ENCODE data around the gene HOXA1. TPM values are rescaled to one million over a fixed set of nuclear protein-coding genes. Genes with fewer than 3 reads are reported as not detected.

The HOXA1 gene
- total RNA-seq, 4 donors from 2014 or later, result 0.17 to 1.4 (median 0.56) TPM

DNA sequence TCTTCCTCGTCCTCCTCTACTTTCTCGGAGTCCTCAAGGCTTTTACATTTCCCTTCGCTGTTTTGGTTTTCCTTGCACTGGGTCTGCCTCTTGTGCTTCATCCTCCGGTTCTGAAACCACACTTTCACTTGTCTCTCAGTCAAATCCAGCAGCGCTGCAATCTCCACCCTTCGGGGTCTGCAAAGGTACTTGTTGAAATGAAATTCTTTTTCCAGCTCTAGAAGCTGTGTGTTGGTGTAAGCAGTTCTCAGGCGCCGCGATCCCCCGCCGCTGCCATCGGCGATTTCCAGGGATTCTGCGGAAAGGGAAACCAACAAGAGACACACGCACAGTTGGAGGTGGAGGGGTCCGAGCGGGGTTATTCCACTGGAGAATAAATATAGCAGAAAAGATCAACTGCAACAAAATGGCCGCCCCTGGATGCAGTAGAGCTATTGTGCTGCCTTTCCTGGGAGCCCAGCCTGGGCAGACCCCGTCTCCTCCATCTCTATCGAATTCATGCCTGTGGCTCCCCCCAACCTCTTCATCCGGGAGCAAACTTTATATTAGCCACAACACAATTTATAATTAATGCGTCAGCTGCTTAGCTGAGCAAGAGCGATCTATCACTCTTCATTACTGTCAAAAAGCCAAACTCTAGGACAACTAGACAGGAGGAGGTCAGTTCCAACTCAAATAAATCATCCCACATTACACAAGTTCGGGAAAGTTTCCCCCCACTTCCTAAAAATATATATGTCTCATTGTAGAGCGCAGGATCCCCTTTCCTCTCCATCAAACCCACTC lies 5.6 kb upstream of the HOXA1 start:
- no peak for DNase-seq (ENCODE audit: extremely low spot score)
- Histone ChIP-seq H3K27ac (replicated peaks in 1 of 4) (peak overlapping the region; percentile 96 to 100 (median 99)), H3K4me1 (peaks cover 23 to 76% (median 71%) of the 10 kb centered on the region in 4 donors), H3K27me3 (peaks cover 0 to 4% (median 0%) of the 10 kb centered on the region in 4 donors), H3K36me3 (no peaks in the 10 kb centered on the region), H3K4me3 (peak overlapping the region; percentile 66 to 96 (median 84)), H3K9me3 (no peaks in the 10 kb centered on the region)
- intact Hi-C loops (cut with DNase I), result no loop called here
- WGBS, result 14% methylated on average over 25 of the region's 25 CpGs
- TF ChIP-seq EP300 (IDR thresholded peaks at IDR 0.05) (no peak), POLR2A (IDR thresholded peaks at IDR 0.05; ENCODE audit: low read depth) (no peak), POLR2AphosphoS5 (IDR thresholded peaks at IDR 0.05) (peak in 1 of 2 donors; percentile 6)
- TF ChIP-seq, protein P1, sequence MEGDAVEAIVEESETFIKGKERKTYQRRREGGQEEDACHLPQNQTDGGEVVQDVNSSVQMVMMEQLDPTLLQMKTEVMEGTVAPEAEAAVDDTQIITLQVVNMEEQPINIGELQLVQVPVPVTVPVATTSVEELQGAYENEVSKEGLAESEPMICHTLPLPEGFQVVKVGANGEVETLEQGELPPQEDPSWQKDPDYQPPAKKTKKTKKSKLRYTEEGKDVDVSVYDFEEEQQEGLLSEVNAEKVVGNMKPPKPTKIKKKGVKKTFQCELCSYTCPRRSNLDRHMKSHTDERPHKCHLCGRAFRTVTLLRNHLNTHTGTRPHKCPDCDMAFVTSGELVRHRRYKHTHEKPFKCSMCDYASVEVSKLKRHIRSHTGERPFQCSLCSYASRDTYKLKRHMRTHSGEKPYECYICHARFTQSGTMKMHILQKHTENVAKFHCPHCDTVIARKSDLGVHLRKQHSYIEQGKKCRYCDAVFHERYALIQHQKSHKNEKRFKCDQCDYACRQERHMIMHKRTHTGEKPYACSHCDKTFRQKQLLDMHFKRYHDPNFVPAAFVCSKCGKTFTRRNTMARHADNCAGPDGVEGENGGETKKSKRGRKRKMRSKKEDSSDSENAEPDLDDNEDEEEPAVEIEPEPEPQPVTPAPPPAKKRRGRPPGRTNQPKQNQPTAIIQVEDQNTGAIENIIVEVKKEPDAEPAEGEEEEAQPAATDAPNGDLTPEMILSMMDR (IDR thresholded peaks at IDR 0.05), result no peak

DNA sequence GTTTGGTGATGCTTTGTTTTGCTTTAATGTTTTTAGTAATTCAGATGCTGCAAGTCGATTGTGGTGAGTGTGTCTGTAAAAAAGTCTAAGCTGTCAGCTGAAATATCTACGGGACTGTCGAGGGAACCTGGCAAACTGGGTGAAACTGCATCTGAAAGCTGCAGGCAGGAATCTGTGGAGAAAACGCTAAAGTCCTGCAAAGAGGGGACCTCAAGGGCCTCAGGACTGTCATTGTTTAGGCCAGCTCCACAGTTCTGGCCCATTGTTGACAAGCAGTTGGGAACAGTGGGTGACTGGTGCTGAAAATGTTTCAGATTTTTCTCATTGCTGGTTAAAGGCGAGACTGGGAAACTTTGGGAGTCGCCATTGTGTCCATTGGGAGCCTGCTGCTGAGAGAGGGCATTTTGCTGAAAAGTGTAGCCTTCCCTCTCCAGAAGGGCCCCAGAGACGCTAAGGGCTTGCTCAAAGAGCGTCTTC lies 4.9 kb upstream of the HOXA1 start:
- WGBS, result 34% methylated on average over 8 of the region's 8 CpGs
- peak overlapping the region; percentile 96 to 100 (median 99) for H3K27ac ChIP-seq (replicated peaks in 1 of 4)
- peaks cover 0 to 11% (median 0%) of the 10 kb centered on the region in 4 donors for H3K27me3 ChIP-seq
- H3K9me3 ChIP-seq, result no peaks in the 10 kb centered on the region
- intact Hi-C loops (cut with DNase I), result no loop called here
- H3K4me1 ChIP-seq, result peaks cover 26 to 70% (median 67%) of the 10 kb centered on the region in 4 donors
- no peak for DNase-seq (ENCODE audit: extremely low spot score)
- H3K36me3 ChIP-seq, result no peaks in the 10 kb centered on the region
- H3K4me3 ChIP-seq, result peak overlapping the region; percentile 66 to 96 (median 84)
- peak in 1 of 2 donors; percentile 5 for TF ChIP-seq POLR2AphosphoS5 (IDR thresholded peaks at IDR 0.05)
- TF ChIP-seq, protein P1 (IDR thresholded peaks at IDR 0.05), result no peak

DNA sequence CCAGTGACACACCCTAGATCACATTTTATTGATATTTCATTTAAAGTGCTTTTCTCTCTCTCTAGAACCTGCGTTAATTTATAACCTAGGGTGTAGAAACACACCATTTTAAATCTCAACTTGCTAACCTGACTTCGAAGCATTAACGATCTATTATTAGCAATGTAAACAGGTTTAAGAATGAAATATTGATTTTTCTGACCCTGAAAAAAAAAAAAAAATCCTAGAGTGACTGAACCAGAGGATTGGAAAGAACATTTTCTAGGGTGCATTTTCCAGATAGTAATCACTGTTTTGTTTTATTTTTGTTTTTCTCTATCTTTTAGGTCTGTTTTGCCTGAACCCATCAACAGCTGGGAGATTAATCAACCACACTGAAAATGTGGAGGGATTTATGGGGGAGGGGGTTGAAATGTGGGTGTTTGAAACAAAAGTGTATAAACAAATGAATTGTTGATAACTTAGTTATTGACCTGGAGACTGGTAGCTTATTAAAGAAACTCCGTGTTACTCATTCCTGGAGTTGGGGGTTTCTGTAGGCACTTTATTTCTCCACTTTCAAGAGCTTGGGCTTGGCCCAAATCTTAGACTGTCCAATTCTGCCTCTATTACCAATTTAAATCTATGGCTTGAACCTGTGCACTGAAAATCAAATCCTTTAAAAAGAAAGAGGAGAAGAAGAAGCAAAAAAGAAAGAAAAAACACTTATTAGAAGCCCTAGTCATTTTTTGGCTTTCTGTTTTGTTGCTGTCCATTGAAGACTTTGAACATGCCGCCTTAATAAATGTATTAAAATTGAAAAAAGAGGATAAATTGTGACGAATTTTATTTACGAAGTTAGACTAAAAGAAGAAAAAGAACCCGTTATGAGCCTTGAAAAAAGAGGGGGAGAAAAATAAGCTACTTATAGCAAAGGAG lies 3.9 kb upstream of the HOXA1 start:
- intact Hi-C loops (cut with DNase I), result loop anchor here (2.0 to 5.0 kb wide), 4 partner anchors 43 to 1242 kb away; partner anchors contain the start of genes CBX3, HNRNPA2B1 and HOXA5
- Histone ChIP-seq H3K27ac (replicated peaks in 1 of 4) (peak overlapping the region; percentile 96 to 100 (median 99)), H3K9me3 (no peaks in the 10 kb centered on the region), H3K4me1 (peaks cover 26 to 66% (median 65%) of the 10 kb centered on the region in 4 donors), H3K27me3 (peaks cover 0 to 11% (median 0%) of the 10 kb centered on the region in 4 donors), H3K4me3 (peak overlapping the region; percentile 79 to 100 (median 96)), H3K36me3 (no peaks in the 10 kb centered on the region)
- no peak for DNase-seq (ENCODE audit: extremely low spot score)
- 47% methylated on average over 8 of the region's 8 CpGs for WGBS
- TF ChIP-seq POLR2A (IDR thresholded peaks at IDR 0.05; ENCODE audit: low read depth), result no peak
- no peak for TF ChIP-seq POLR2AphosphoS5 (IDR thresholded peaks at IDR 0.05)
- TF ChIP-seq, protein P1 (IDR thresholded peaks at IDR 0.05), result no peak
- TF ChIP-seq EP300 (IDR thresholded peaks at IDR 0.05), result no peak

DNA sequence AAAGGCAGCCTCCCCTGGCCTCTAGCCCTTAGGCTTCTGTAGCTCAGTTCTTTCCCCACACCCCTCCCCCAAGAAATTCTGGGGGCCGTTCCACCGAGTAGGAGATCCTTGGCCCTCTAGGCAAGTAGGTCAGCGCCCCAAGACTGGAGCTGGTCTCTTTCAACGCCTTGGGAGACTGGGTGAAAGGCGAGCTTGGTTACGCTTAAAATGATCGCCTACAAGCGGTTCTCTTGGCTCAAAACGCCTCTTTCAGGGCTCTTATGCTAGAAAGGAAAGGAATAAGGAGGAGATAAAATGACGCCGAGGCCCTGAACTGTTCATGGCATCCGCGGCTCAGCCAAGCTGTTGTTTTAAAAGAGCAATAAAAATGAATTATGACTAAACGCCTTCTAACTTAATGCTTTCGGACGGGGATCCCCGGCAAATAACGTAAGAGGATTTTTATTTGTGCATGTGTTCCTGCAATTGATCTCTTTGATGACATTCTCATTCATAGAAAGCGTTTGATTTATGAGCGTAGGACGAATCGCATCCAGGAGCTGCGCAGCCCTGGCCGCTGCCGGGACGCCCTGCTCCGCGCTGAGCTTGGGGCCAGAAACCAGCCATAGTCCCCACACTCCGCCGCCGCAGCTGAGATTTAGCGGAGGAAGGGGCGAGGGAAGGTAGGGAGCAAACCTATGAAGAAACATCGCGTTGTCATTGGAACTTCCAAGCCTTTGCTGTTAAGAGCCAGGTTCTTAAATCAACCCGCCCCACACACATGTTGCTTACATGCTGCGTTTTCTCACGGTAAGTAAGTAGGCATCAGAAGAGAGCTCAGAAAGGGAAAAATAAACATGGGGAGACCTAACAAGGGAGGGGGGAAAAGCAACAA lies 3.0 kb upstream of the HOXA1 start:
- H3K27ac ChIP-seq (replicated peaks in 1 of 4), result peak overlapping the region; percentile 96 to 100 (median 99)
- intact Hi-C loops (cut with DNase I), result loop anchor here (2.0 to 5.0 kb wide), 4 partner anchors 44 to 1242 kb away; partner anchors contain the start of genes CBX3, HNRNPA2B1 and HOXA5
- 23% methylated on average over 38 of the region's 38 CpGs for WGBS
- H3K9me3 ChIP-seq, result no peaks in the 10 kb centered on the region
- peaks cover 26 to 61% (median 59%) of the 10 kb centered on the region in 4 donors for H3K4me1 ChIP-seq
- H3K36me3 ChIP-seq, result no peaks in the 10 kb centered on the region
- TF ChIP-seq POLR2A (IDR thresholded peaks at IDR 0.05; ENCODE audit: low read depth) (no peak), EP300 (IDR thresholded peaks at IDR 0.05) (no peak), POLR2AphosphoS5 (IDR thresholded peaks at IDR 0.05) (peak in 1 of 2 donors; percentile 33)
- TF ChIP-seq, protein P1 (IDR thresholded peaks at IDR 0.05), result peak in 1 of 3 experiments; percentile 2
- peaks cover 0 to 11% (median 0%) of the 10 kb centered on the region in 4 donors for H3K27me3 ChIP-seq
- DNase-seq (ENCODE audit: extremely low spot score), result no peak
- peak overlapping the region; percentile 79 to 100 (median 96) for H3K4me3 ChIP-seq

All from esophagus muscularis mucosa (tissue), 4 donors.